Esophagus muscularis mucosa (tissue), 3 donors: ENCODE results near the gene RAD51B.

Experiments
- POLR2A ChIP-seq: fragments of 450-650 bp; IDR thresholded peaks from one replicate; pipeline ENCODE4 v1.6.1; 2017; ENCODE audit warnings: antibody characterized with exemption, moderate library complexity, mild to moderate bottlenecking, low read depth
- POLR2AphosphoS5 ChIP-seq, 2 donors: sonication (generic); formaldehyde crosslinking; IDR thresholded peaks; one replicate each; pipeline ENCODE4 v1.6.1; 2017; ENCODE audit warnings: antibody characterized with exemption in 2 of 2
- TF ChIP-seq, protein P1 (sequence below), 3 experiments: fragments of 200-600 bp in 2 of 3; fragments of 450-650 bp in 1 of 3; sonication (generic) in 2 of 3; IDR thresholded peaks; one replicate each; pipeline ENCODE4 v1.5.1; 2017 to 2019; ENCODE audit warnings: antibody characterized with exemption in 3 of 3, mild to moderate bottlenecking in 2 of 3, moderate library complexity in 1 of 3

DNA sequence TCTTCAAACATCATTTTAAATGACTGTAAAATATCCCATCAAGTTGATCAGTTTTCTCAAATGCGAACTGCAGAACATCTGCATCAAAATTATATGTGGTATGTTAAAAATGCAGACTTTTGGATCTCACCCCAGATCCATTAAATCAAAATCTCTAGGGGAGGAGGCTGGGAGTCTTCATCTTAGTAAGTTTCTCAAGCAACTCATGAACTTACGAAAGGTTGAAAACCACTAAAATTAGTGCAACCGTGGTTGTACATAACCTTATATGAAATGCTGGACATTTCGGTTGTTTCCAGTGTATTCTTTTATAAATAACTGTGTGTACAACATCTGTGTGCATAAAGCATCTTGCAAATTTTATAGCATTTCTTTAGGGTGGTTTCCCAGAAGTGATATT, 934.1 kb downstream of the RAD51B start:
- TF ChIP-seq POLR2A (no peak), POLR2AphosphoS5 (IDR thresholded peaks at IDR 0.05) (no peak)
- TF ChIP-seq, protein P1, sequence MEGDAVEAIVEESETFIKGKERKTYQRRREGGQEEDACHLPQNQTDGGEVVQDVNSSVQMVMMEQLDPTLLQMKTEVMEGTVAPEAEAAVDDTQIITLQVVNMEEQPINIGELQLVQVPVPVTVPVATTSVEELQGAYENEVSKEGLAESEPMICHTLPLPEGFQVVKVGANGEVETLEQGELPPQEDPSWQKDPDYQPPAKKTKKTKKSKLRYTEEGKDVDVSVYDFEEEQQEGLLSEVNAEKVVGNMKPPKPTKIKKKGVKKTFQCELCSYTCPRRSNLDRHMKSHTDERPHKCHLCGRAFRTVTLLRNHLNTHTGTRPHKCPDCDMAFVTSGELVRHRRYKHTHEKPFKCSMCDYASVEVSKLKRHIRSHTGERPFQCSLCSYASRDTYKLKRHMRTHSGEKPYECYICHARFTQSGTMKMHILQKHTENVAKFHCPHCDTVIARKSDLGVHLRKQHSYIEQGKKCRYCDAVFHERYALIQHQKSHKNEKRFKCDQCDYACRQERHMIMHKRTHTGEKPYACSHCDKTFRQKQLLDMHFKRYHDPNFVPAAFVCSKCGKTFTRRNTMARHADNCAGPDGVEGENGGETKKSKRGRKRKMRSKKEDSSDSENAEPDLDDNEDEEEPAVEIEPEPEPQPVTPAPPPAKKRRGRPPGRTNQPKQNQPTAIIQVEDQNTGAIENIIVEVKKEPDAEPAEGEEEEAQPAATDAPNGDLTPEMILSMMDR (IDR thresholded peaks at IDR 0.05): no peak
